ENCODE data around the gene KIF26B. TPM values are rescaled to one million over a fixed set of nuclear protein-coding genes. Genes with fewer than 3 reads are reported as not detected.

The KIF26B gene
- total RNA-seq, 2 experiments from 2014 or later: not detected

- Mint-ChIP-seq H3K9me3 (peaks cover 20% of the 10 kb centered on the region), H3K4me1 (no peaks in the 10 kb centered on the region), H3K27me3 (no peaks in the 10 kb centered on the region), H3K27ac (no peak overlapping the region), H3K36me3 (ENCODE audit: low read depth) (peaks cover 2% of the 10 kb centered on the region), H3K4me3 (no peak overlapping the region)
- DNase-seq: no peak
- ChIA-PET CTCF (interaction anchor here (0.5 kb wide), 1 partner anchor 291 kb away, joined by 3 read pairs; no protein-coding TSS in a partner anchor), POLR2A (interaction anchor here (0.5 kb wide), 1 partner anchor 310 kb away, joined by 3 read pairs; no protein-coding TSS in a partner anchor)
Observed at GRCh38 chr1:245207801-245208200, 53.0 kb downstream of the KIF26B start.

DNA sequence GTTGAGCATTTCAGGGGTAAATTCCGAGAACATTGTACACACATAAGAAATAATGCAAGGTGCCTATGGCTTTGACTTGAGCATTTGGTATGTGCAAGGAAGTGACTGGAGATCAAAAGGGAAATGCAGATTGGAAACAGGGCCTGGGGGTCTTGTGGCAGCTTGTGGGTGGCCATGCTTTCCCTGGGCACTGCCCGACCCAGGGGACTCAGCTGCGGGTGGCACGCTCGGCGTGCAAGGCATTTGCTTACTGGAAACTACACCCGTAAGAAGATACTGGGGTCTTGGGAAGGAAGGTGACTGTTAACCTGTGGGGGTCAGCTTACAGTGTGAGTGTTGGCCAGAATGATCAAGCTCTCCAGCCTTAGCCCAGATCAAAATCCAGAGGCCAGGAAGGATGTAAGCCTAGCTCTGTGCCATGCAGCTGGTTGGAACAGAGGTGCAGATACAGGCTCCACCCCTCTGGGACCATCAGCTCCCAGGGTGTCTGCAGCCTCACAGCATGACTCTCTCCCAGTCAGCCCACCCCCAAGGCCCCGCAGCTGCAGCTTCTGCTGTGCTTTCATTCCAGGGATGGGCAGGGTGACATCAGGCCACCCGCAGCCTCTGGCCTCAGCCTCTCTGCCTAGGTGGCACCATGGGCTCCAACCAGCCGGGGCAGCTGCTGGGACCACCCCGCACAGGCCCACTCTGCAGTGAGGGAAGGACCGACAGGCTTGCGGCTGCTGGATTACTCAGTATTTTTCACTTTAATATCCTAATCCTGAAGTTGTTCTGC is 55.1 kb downstream of the KIF26B start:
- ChIA-PET POLR2A (no interaction called here), CTCF (no interaction called here)
- H3K9me3 Mint-ChIP-seq: peaks cover 18% of the 10 kb centered on the region
- DNase-seq: no peak
- H3K4me3 Mint-ChIP-seq: no peak overlapping the region
- no peaks in the 10 kb centered on the region for H3K27me3 Mint-ChIP-seq
- H3K27ac Mint-ChIP-seq: no peak overlapping the region
- peaks cover 2% of the 10 kb centered on the region for H3K36me3 Mint-ChIP-seq (ENCODE audit: low read depth)
- H3K4me1 Mint-ChIP-seq: no peaks in the 10 kb centered on the region

DNA sequence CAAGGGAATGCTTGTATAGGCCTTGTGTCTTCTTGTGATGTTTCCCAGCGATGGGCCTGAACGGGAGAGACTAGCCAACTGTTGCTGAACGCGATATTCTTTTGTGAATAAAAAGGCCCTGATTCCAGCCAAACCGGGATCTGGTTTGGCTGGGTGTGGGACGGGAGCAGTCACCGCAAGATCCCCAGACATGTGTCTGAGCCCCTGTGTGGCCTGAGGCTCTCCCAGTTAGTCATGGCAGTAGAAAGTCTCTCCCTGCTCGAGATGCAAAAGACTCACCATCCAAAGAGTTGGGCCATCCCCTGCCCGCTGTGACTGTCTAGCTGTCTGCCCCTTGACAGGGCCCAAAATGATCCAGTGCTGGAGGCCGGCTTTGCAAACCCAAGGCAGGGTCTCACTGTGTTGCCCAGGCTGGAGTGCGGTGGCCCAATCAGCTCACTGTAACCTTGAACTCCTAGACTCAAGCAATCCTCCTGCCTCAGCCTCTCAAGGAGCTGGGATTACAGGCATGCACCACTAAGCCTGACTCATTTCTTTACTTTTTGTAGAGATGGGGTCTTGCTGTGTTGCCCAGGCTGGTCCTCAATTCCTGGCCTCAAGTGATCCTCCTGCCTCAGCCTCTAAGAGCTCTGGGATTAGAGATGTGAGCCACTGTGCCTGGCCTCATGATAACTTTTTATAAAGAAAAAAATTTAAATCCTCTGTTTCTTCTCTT is 56.4 kb downstream of the KIF26B start:
- CTCF ChIA-PET: interaction anchor here (0.6 kb wide), 1 partner anchor 324 kb away, joined by 5 read pairs; no protein-coding TSS in a partner anchor
- no peak overlapping the region for H3K4me3 Mint-ChIP-seq
- no peaks in the 10 kb centered on the region for H3K27me3 Mint-ChIP-seq
- no peak for DNase-seq
- H3K4me1 Mint-ChIP-seq: no peaks in the 10 kb centered on the region
- no peak overlapping the region for H3K27ac Mint-ChIP-seq
- peaks cover 2% of the 10 kb centered on the region for H3K36me3 Mint-ChIP-seq (ENCODE audit: low read depth)
- H3K9me3 Mint-ChIP-seq: peaks cover 12% of the 10 kb centered on the region
- POLR2A ChIA-PET: no interaction called here

DNA sequence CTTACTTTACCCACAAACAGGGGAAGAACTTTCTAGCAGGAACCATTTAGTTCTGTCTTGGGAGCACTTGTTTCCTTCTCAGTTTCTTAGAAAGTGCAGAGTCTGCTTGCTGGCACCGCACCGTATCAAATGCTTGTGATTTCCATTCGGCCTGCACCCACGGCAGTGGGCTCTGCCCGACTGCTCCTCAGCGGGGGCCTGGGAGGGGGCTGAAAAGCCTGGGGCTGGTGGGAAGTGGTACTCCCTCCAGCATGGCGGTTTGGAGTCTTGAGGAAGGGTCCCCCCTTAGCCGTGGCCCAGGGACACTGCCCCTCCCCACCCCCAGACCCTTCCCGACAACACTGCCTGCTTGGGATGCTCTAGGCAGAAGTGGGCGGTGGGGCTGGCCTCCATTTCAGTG is 57.0 kb downstream of the KIF26B start:
- Mint-ChIP-seq H3K9me3 (peaks cover 9% of the 10 kb centered on the region), H3K27me3 (no peaks in the 10 kb centered on the region), H3K4me1 (no peaks in the 10 kb centered on the region), H3K27ac (no peak overlapping the region), H3K4me3 (no peak overlapping the region), H3K36me3 (ENCODE audit: low read depth) (peaks cover 2% of the 10 kb centered on the region)
- DNase-seq: no peak
- ChIA-PET POLR2A (no interaction called here), CTCF (interaction anchor here (0.6 kb wide), 1 partner anchor 325 kb away, joined by 5 read pairs; no protein-coding TSS in a partner anchor)

GRCh38 chr1:245212221-245212710 is 57.5 kb downstream of the KIF26B start:
- Mint-ChIP-seq H3K4me1 (no peaks in the 10 kb centered on the region), H3K9me3 (peaks cover 4% of the 10 kb centered on the region), H3K27me3 (no peaks in the 10 kb centered on the region), H3K4me3 (no peak overlapping the region), H3K27ac (no peak overlapping the region), H3K36me3 (ENCODE audit: low read depth) (no peaks in the 10 kb centered on the region)
- POLR2A ChIA-PET: no interaction called here
- no peak for DNase-seq
- CTCF ChIA-PET: no interaction called here

DNA sequence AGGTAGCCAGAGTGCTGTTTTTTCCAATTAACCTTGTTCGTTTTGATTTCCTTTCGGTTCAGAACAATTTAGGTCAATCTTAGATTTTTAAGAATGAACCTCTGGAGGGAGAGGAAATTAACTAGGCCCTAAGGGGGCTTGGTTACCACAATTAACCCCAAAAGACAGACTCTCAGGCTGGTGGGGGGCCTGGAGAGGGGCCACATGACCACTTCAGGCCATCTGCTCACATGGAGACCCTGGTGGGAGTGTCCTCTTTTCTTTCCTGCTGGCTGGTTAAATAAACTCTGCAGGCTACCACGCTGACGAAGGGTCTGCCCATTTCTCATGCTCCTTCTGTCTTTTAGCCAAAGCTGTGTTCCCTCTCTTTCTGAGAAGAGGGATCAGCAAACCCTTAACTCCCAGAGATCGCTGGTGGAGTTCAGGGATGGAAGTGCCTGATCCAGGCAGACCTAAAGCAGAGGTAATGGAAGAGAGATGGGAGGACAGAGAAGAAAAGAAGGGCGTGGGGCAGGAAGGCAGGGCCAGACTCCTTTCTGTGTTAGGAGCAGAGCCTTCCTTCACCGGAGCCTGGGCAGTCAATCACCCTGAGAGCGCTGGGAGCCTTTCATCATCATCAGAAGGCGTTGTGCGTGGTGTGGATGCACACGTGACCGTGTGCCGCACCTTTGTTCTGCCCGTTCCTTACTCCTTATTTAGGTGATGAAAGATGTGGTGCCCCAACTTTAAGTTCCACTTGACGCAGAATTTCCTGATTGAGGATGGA is 58.5 kb downstream of the KIF26B start:
- H3K9me3 Mint-ChIP-seq: no peaks in the 10 kb centered on the region
- no peaks in the 10 kb centered on the region for H3K4me1 Mint-ChIP-seq
- no peaks in the 10 kb centered on the region for H3K36me3 Mint-ChIP-seq (ENCODE audit: low read depth)
- no peak overlapping the region for H3K4me3 Mint-ChIP-seq
- no peak for DNase-seq
- H3K27me3 Mint-ChIP-seq: no peaks in the 10 kb centered on the region
- POLR2A ChIA-PET: no interaction called here
- CTCF ChIA-PET: no interaction called here
- no peak overlapping the region for H3K27ac Mint-ChIP-seq

GRCh38 chr1:245215071-245215470 is 60.3 kb downstream of the KIF26B start:
- Mint-ChIP-seq H3K27me3 (no peaks in the 10 kb centered on the region), H3K4me3 (no peak overlapping the region), H3K36me3 (ENCODE audit: low read depth) (no peaks in the 10 kb centered on the region), H3K4me1 (no peaks in the 10 kb centered on the region), H3K27ac (no peak overlapping the region), H3K9me3 (no peaks in the 10 kb centered on the region)
- DNase-seq: no peak
- ChIA-PET POLR2A (no interaction called here), CTCF (no interaction called here)

DNA sequence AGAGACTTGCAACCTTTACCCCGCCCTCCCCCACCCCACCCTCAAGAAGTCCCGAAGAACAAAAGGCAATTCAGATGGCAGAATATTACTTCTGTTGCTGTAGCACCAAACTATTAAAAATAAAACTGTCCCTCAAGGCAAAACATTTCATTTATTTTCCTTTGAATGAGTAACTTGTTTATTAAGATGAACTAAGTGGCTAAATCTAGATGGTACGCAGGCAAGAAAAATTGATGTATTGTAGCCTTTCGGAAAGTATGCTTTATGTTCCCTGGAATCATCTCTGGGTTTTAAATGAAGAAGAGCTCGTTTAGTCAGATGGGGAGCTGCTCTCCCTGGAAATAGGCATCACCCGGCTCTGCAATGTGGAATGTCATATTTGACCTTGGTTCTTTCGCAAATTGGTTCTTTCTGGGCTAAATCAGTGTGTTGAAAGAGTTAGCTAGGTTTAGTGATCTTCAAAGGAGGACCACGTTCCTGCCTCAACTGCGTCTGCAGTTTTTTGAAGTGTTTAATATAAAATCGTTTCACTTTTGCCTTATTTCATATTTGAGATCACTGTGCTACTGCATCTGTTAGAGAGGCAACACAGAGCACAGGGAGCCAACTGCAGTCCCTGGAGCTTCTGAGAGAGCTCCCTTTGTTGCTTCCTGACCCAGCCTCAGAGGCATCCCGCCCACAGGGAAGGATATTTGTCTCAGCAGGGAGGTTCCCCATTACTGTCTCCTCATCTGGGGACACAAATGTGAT is 61.8 kb downstream of the KIF26B start:
- Mint-ChIP-seq H3K36me3 (ENCODE audit: low read depth) (no peaks in the 10 kb centered on the region), H3K4me3 (no peak overlapping the region), H3K27me3 (no peaks in the 10 kb centered on the region), H3K27ac (no peak overlapping the region), H3K4me1 (no peaks in the 10 kb centered on the region), H3K9me3 (no peaks in the 10 kb centered on the region)
- DNase-seq: no peak
- ChIA-PET POLR2A (no interaction called here), CTCF (no interaction called here)

DNA sequence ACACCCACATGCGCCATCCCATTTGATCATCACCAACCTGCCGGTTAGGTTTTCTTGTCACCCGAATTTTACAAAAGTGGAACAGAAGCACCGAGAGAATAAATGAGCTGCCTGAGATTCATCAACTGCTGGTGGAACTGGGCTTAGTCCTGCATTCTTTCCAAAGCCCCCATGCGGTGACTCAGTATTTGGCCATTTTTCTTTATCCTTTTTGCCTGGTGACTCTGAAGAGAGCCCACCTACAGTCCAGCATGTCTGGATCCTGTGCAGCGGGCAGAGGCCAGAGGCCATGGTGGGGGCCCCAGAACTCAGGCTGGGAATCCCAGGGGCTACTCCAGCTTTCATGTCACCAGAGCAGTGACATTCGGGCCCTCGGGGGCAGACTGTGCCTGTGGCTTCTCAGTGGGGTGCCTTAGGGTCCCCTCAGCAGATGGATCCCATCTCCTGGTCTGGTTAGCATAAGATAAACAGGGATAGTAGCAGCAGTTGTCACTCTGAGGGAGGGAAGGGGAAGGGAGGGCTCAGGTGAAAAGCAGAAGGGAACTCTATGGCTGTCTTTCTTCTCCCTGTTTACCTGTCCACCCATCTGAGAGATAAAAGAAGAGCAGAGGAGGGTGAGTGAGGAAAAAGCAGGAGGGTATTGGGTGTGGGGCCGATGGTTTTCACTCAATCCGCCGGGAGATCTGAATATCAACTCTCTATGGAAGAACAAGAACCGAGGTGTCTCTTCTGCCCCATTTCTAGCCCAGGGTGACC is 63.2 kb downstream of the KIF26B start:
- Mint-ChIP-seq H3K36me3 (ENCODE audit: low read depth) (no peaks in the 10 kb centered on the region), H3K9me3 (no peaks in the 10 kb centered on the region), H3K4me3 (no peak overlapping the region), H3K4me1 (no peaks in the 10 kb centered on the region), H3K27me3 (no peaks in the 10 kb centered on the region), H3K27ac (no peak overlapping the region)
- ChIA-PET POLR2A (no interaction called here), CTCF (no interaction called here)
- no peak for DNase-seq

- DNase-seq: no peak
- H3K27ac Mint-ChIP-seq: no peak overlapping the region
- H3K27me3 Mint-ChIP-seq: no peaks in the 10 kb centered on the region
- no peaks in the 10 kb centered on the region for H3K36me3 Mint-ChIP-seq (ENCODE audit: low read depth)
- POLR2A ChIA-PET: no interaction called here
- H3K9me3 Mint-ChIP-seq: no peaks in the 10 kb centered on the region
- H3K4me3 Mint-ChIP-seq: no peak overlapping the region
- CTCF ChIA-PET: no interaction called here
- no peaks in the 10 kb centered on the region for H3K4me1 Mint-ChIP-seq
Observed at GRCh38 chr1:245220381-245220985, 65.7 kb downstream of the KIF26B start.

- DNase-seq: no peak
- Mint-ChIP-seq H3K27ac (no peak overlapping the region), H3K4me3 (no peak overlapping the region), H3K27me3 (no peaks in the 10 kb centered on the region), H3K4me1 (no peaks in the 10 kb centered on the region), H3K9me3 (no peaks in the 10 kb centered on the region), H3K36me3 (ENCODE audit: low read depth) (no peaks in the 10 kb centered on the region)
- ChIA-PET POLR2A (no interaction called here), CTCF (no interaction called here)
Observed at GRCh38 chr1:245221805-245222204, 67.0 kb downstream of the KIF26B start.

Measured in activated CD4-positive, alpha-beta T cell treated with anti-CD3 and anti-CD28 coated beads, Interleukin-2, amount 10 ng/mL, durations not matched to agents 7 days and 5 days (primary cell).